Thymus (tissue), 11 donors: ENCODE data around the gene SYT13. TPM values are rescaled to one million over a fixed set of nuclear protein-coding genes. Genes with fewer than 3 reads are reported as not detected.

Source experiments
- DNase-seq, 9 donors: peaks; one replicate each; pipeline ENCODE4 v3.0.0-alpha.2; 2013; ENCODE audit warnings: low spot score in 9 of 9, low read depth in 6 of 9, missing footprints in 1 of 9
- H3K27ac ChIP-seq, 2 donors: one replicate each; pipeline ENCODE4 v1.5.1; 2013; ENCODE audit warnings: control low read depth in 1 of 2, low read depth in 1 of 2, low read length in 1 of 2, mild to moderate bottlenecking in 1 of 2, moderate library complexity in 1 of 2
- H3K27me3 ChIP-seq, 2 donors: one replicate each; pipeline ENCODE4 v1.5.1; 2013; ENCODE audit warnings: low read length in 1 of 2; ENCODE audit not compliant: control insufficient read depth in 2 of 2, insufficient read depth in 1 of 2
- H3K36me3 ChIP-seq, 2 donors: one replicate each; pipeline ENCODE4 v1.5.1; 2013; ENCODE audit warnings: low read length in 1 of 2, mild to moderate bottlenecking in 1 of 2, moderate library complexity in 1 of 2; ENCODE audit not compliant: control insufficient read depth in 2 of 2, insufficient read depth in 2 of 2
- H3K4me1 ChIP-seq, 2 donors: one replicate each; pipeline ENCODE4 v1.5.1; 2013; ENCODE audit warnings: low read length in 2 of 2; ENCODE audit not compliant: control insufficient read depth in 2 of 2, insufficient read depth in 2 of 2
- H3K4me3 ChIP-seq, 2 donors: one replicate each; pipeline ENCODE4 v1.5.1; 2013; ENCODE audit warnings: low read length in 2 of 2, control low read depth in 1 of 2, mild to moderate bottlenecking in 1 of 2
- H3K9me3 ChIP-seq, 2 donors: one replicate each; pipeline ENCODE4 v1.5.1; 2013; ENCODE audit warnings: low read length in 1 of 2, mild to moderate bottlenecking in 1 of 2; ENCODE audit not compliant: control insufficient read depth in 2 of 2, insufficient read depth in 1 of 2
- WGBS: extraction: QIAGEN DNeasy Blood & Tissue Kit; methylation state at CpG from one replicate; pipeline ENCODE4 v1.1.7; 2013; 5-methylcytosine and 5-hydroxymethylcytosine counted together
- polyA plus RNA-seq: library from polyadenylated mRNA; stranded (reverse); fragments of 200-250 nt; gene quantifications from one replicate; pipeline ENCODE4 v1.2.3, GENCODE V29; 2013
- total RNA-seq: library from RNA; stranded (reverse); fragments of 120-200 nt; gene quantifications from one replicate; pipeline ENCODE4 v1.2.4, GENCODE V29; 2013
- donor health status: healthy.

SYT13 gene
- total and polyA plus RNA-seq, 2 donors, result 0.14 to 0.25 TPM

DNA sequence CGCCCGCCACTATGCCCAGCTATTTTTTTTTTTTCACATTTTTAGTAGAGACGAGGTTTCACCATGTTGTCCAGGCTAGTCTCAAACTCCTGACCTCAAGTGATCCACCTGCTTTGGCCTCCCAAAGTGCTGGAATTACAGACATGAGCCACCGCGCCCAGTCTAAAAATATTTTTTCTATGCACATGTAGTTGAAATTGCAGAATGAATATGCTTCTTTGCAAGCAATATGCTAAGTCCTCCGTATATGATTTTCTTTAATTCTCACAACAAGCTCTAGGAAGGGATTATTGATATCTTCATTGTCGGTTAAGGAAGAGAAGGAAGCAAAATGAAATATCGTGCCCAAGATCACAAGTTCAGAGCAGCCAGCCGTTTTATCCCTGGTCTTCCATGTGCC lies 30.1 kb upstream of the SYT13 start:
- H3K27ac ChIP-seq, result no peak overlapping the region
- H3K4me1 ChIP-seq, result no peaks in the 10 kb centered on the region
- 95% methylated on average over 9 of the region's 9 CpGs for WGBS
- no peak for DNase-seq
- peaks cover 0 to 3% of the 10 kb centered on the region in 2 donors for H3K27me3 ChIP-seq
- H3K36me3 ChIP-seq, result no peaks in the 10 kb centered on the region
- H3K9me3 ChIP-seq, result no peaks in the 10 kb centered on the region
- no peak overlapping the region for H3K4me3 ChIP-seq

- no peak overlapping the region for H3K27ac ChIP-seq
- peaks cover 0 to 3% of the 10 kb centered on the region in 2 donors for H3K27me3 ChIP-seq
- H3K4me1 ChIP-seq, result no peaks in the 10 kb centered on the region
- DNase-seq, result no peak
- H3K9me3 ChIP-seq, result no peaks in the 10 kb centered on the region
- H3K4me3 ChIP-seq, result no peak overlapping the region
- H3K36me3 ChIP-seq, result no peaks in the 10 kb centered on the region
- WGBS, result 97% methylated on average over 2 of the region's 2 CpGs
These were observed 28.8 kb upstream of the SYT13 start for GRCh38 chr11:45314900-45315299.

GRCh38 chr11:45313171-45313865 lies 27.2 kb upstream of the SYT13 start:
- no peak overlapping the region for H3K27ac ChIP-seq
- no peaks in the 10 kb centered on the region for H3K9me3 ChIP-seq
- no peak for DNase-seq
- H3K4me3 ChIP-seq, result no peak overlapping the region
- no peaks in the 10 kb centered on the region for H3K36me3 ChIP-seq
- peaks cover 0 to 3% of the 10 kb centered on the region in 2 donors for H3K27me3 ChIP-seq
- WGBS, result 92% methylated on average over 1 of the region's 1 CpG
- H3K4me1 ChIP-seq, result no peaks in the 10 kb centered on the region

GRCh38 chr11:45305874-45306623 lies 19.9 kb upstream of the SYT13 start:
- 85% methylated on average over 5 of the region's 5 CpGs for WGBS
- no peaks in the 10 kb centered on the region for H3K9me3 ChIP-seq
- H3K27ac ChIP-seq, result no peak overlapping the region

GRCh38 chr11:45304992-45305335 lies 18.8 kb upstream of the SYT13 start:
- WGBS, result 94% methylated on average over 4 of the region's 4 CpGs

More at GRCh38 chr11:45305874-45306623, 19.9 kb upstream of the SYT13 start:
- Histone ChIP-seq H3K4me1 (no peaks in the 10 kb centered on the region), H3K36me3 (no peaks in the 10 kb centered on the region), H3K4me3 (no peak overlapping the region), H3K27me3 (no peaks in the 10 kb centered on the region)
- no peak for DNase-seq

DNA sequence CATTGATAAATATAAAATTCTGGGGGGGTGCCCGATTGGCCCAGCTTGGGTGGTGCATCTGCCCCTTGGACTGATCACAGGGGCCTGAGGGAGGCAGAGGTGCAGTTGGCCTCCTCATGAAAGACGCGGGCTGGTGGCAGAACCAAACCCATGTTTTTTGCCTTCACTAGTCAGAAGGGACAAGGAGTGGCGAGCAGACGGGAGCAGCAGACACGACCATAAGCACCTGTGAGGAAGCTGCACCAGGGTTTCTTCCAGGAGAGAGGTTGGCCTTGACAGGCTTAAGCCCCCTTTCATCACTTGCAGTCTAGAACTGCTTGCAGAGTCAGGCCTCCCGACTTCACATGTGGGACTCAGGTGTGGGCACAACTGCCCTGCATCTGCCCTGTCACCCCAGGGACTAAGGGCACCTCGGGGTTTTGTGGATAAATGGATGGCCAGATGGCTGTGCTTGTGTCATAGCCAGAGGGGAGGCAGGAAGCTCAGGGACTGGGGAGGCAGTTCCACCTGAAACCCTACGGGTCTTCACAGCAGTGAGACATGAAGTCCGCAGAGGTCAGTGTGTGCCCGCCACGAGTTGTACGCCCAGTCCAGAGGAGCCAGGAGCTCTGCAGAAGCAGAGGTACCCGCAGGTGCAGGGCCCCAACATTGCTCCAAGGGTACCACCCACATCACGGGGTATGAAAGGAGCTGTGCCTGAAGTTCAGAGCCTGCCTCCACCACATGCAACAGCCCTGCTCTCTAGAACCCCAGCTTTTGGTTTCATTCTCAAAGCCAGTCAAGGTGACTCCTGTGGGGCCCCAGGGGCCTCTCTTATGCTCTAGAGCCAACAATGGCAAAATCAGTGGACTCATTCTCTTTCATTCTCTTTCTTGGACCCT lies 18.2 kb upstream of the SYT13 start:
- WGBS, result 91% methylated on average over 15 of the region's 15 CpGs
- Histone ChIP-seq H3K27ac (no peak overlapping the region), H3K36me3 (no peaks in the 10 kb centered on the region), H3K4me1 (no peaks in the 10 kb centered on the region), H3K27me3 (no peaks in the 10 kb centered on the region), H3K4me3 (no peak overlapping the region), H3K9me3 (no peaks in the 10 kb centered on the region)
- no peak for DNase-seq

More at GRCh38 chr11:45304992-45305335, 18.8 kb upstream of the SYT13 start:
- Histone ChIP-seq H3K27ac (no peak overlapping the region), H3K36me3 (no peaks in the 10 kb centered on the region), H3K27me3 (no peaks in the 10 kb centered on the region), H3K9me3 (no peaks in the 10 kb centered on the region), H3K4me1 (no peaks in the 10 kb centered on the region), H3K4me3 (no peak overlapping the region)
- no peak for DNase-seq

GRCh38 chr11:45303316-45303715 lies 17.2 kb upstream of the SYT13 start:
- H3K4me3 ChIP-seq, result no peak overlapping the region
- no peak overlapping the region for H3K27ac ChIP-seq
- peaks cover 0 to 2% of the 10 kb centered on the region in 2 donors for H3K27me3 ChIP-seq
- no peaks in the 10 kb centered on the region for H3K4me1 ChIP-seq
- H3K9me3 ChIP-seq, result no peaks in the 10 kb centered on the region
- 94% methylated on average over 6 of the region's 6 CpGs for WGBS
- H3K36me3 ChIP-seq, result no peaks in the 10 kb centered on the region
- no peak for DNase-seq

DNA sequence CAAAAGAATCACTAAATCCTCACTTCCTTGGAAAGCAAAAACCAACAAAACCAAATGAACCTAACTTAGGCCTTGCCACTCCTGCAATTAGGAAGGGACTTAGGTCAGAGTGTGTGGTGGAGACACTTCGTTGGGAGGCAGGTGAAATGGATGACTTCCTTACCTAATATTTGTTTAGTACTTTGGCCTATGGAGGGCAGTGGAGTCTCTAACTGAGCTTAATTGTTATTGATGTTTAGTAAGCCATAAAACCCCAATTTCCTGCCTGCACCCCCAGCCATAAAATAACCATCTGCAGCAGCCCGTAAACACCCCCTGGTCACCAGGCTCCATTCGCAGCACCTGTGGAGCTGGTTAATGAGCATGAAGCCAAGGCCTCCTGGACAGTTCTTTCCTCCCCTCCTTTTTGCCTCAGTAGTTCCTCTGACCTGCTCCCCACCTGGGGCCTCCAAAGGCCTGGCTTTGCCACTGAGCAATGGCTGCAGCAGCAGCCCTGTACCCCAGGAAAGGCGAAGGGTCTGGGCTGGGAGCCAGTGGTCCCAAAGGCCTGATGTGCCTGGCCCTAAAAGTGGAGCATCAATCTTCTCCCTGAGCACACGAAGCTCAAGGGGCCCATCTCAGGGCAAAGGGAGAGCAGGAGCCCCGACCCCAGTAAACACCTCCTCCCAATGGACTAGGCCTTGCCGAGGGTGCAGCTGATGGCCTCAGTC lies 15.6 kb upstream of the SYT13 start:
- H3K9me3 ChIP-seq, result no peaks in the 10 kb centered on the region
- H3K27me3 ChIP-seq, result peaks cover 0 to 2% of the 10 kb centered on the region in 2 donors
- no peaks in the 10 kb centered on the region for H3K36me3 ChIP-seq
- H3K27ac ChIP-seq, result no peak overlapping the region
- no peak overlapping the region for H3K4me3 ChIP-seq
- no peaks in the 10 kb centered on the region for H3K4me1 ChIP-seq
- DNase-seq, result no peak
- 87% methylated on average over 7 of the region's 7 CpGs for WGBS
